CD4-positive, alpha-beta T cell treated with Interleukin-21 for 1 hour (primary cell): Measurements from ENCODE around the gene DROSHA.
"Not testable (repeated sequence)": the region's sequence is repeated elsewhere in the genome, so short reads cannot be mapped to it uniquely, and the experiment has no call there.

ENCODE experiments used
- DNase-seq: peaks from one replicate; pipeline ENCODE4 v3.0.0-alpha.2; 2020

DROSHA gene

DNA sequence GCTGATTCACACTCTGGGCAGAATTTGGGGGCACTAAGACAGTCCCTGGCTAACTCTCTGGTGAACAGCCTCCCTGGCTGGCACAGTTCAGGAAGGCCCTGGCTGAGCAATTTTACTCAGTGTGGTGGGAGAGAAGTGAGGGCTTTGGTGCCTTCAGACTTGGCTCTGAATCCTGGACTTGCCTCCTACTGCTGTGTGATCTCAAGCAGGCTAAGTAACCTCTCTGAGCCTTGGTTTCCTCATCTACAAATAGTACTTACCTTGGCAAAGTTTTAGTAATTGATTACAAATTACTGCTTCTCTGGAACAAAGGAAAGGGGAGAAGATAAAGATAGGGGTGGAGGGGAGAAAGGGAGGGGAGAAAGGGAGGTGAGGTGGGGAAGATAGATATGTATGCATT lies 153.8 kb downstream of the DROSHA start:
- DNase-seq = no peak

DNA sequence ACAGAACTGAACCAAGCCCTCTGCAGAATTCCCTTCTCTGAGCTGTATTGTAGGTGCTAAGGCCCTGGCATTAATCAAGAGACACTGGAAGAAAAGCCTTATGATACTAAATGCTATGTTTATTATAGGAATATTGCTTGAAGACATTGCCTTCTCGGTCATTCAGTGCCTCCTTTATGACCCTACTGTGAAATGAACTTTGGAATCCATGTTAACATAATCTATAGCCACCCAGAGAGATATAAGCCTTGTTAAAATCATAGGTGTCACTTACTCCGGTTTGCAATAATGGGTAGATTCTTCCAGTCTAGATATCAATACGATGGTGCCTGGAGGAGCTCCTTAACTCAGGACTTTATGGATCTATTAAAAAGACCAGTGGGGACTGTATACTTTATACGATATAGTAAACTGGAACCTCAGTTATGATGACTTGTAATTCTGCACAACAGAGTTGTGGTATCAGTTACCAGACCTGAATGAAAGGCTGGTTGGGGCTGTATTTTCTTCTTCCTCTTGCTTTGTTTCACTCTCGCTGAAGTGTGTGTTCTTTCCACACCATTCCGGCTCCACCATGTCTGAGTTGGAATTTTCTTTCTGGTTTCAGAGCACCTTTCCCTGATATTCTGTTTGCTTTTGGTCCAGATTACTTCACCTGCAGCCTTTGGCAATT lies 154.5 kb downstream of the DROSHA start:
- DNase-seq = no peak

DNA sequence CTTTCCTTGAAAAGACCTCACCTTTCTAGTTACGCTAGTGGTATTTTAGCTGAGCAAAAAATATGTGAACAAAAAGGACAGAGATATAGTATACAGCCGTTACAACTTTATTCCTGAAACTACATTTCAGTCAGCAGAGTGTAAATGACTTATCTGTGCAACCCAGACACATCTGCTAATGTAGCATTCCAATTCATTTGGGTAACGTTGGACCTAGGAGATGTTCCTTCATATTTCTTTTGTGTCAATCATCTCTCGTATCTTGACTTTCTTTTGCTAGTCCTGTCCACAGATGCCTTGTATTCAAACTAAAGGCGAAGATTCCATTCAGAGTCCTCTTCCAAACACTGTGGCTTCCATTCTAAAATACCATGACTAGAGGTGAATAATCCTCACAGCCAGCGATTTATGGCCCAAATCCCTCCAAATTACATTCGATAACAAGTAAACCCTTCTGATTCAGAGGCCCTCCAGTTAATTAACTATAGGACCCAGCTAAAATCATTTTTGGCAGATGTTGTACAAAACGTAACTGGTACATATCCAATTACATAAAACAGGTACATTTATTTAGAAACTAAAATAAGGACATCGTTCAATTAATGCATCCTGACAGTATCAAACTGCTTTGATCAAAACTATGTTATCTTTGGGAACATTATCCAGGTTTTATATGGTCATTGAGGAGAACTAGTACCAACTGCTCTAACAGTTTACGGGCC lies 155.7 kb downstream of the DROSHA start:
- DNase-seq = no peak

DNA sequence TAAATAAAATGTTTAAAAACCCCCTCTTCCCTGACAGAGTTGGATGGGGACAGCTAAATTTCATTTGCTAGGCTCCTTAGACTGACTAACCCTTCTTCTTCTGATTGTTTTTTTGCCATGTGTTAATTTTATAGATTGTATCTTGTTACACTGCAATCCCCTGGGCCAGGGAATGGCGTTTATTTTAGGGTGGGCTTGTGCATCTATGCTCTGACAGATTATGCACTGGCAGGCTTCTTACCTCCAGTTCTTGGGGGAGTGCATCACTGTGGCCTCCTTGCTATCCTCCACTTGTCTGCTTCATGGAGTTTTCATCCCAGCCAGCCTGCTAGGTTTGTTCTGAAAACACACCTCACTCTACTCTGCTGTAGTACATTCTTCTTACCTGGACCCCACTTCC lies 159.8 kb downstream of the DROSHA start:
- DNase-seq = no peak

DNA sequence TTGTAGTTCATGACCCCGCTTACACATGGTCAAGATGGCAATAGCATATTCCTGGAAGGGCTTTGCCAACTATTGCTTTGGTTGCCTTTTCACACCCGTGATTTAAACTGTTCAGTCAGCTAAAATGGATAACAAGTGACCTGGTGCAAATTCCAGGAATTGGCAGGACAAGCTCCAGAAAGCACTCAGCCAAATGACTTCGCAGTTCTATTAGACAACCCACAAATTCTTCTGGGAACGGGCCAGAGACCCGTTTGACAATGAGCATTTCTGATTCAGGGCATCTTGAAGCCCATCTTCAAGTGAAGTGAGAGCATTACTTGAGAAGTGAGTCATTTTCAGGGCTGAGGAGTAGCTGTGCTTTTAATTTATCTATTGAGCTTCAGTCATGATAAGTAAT lies 165.0 kb downstream of the DROSHA start:
- DNase-seq = no peak

DNA sequence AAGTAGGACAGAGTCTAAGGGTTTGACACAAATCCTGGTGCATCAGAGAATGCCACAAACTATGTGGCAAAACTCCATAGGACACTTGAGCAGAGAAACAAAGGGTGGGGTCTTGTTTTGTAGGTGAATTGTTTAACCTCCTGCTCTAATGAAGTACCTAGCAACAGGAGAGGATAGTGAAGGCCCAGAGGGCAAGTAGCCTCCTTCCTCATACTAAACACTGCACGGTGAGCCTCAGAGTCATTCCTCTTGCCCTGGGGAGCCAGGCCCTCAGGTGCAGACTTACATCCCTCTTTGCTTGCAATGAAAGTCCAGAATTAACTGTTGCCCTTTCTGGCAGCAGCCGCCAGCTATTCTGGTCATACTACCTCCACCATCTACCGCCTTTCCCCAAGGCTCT lies 166.1 kb downstream of the DROSHA start:
- no peak for DNase-seq

DNA sequence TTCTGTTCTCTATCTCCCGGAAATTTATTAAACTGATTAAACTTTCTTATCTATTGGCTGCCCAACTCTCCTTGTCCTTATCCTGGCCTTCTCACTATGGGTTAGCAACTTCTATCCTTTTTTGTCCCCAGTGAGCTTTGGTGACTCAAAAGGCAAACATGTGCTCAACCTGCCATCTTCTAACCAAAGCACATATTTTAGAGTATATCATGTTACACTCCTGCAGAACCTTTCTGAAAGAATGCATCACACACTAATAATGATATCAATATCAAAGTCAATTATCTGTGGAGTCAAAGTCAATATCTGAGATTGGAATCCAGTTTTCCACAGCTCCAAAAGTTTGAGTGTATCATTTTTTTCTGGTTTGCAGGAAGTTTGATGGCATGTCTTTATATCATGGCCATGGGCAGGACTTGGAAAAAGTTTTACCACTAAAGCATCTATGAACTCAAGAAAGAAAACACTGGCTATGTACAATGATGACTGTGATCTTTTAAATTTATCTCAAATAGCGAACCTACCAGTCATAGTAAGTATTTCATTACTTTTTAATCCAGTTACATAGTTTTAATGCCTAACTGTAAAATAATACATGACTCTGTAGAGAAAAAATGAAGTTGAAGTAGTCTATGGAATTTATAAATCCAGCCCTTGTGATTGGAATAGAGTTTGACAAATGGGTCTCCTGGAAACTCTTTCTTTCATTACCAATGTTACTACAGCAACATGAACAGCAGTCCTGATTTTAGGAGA lies 166.8 kb downstream of the DROSHA start:
- DNase-seq = no peak

DNA sequence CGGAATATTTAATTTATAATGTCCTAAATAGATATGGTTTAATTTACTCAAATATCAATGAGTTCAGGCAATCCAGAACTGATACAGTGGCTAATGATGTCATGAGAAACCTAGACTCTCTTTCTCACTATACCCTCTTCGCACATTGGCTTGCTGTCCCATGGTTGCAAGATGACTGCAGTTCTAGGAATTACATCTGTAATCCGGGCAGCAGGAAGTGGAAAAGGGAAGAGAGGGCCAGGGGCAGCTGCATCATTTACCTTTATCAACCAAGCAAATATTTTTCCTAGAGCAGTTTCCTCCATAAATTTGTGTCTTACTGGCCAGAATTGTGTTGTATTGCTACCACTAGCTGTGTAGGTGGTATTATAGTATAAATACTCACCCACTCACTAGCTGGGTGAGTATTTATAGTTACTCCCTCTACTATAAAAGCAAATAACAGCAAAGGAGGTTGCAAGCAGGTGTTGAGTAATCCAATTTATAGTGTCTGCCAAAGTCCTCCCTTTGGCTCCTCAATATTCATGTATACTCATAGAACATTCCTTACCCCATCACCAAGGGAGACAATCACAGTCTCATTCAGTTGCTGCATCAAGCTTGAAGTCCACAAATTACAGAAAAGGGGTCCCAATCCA lies 168.8 kb downstream of the DROSHA start:
- DNase-seq = no peak

DNA sequence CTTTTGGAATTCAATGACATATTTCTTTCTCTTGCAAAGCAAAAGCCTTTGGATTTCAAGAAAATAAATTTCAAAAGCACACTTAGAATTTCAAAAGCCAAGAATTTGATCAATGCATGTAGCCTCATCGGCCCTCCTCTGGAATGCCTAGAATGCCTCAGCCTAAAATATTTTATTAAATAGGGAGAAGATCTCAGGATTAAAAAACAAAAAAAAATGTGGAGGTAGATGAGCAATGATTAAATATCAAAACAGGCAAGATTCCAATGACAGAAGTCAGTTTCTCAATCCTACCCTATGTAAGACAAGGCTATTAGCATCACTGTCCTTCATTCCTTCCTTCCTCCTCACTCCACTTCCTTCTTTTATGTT lies 169.4 kb downstream of the DROSHA start:
- DNase-seq = no peak

DNA sequence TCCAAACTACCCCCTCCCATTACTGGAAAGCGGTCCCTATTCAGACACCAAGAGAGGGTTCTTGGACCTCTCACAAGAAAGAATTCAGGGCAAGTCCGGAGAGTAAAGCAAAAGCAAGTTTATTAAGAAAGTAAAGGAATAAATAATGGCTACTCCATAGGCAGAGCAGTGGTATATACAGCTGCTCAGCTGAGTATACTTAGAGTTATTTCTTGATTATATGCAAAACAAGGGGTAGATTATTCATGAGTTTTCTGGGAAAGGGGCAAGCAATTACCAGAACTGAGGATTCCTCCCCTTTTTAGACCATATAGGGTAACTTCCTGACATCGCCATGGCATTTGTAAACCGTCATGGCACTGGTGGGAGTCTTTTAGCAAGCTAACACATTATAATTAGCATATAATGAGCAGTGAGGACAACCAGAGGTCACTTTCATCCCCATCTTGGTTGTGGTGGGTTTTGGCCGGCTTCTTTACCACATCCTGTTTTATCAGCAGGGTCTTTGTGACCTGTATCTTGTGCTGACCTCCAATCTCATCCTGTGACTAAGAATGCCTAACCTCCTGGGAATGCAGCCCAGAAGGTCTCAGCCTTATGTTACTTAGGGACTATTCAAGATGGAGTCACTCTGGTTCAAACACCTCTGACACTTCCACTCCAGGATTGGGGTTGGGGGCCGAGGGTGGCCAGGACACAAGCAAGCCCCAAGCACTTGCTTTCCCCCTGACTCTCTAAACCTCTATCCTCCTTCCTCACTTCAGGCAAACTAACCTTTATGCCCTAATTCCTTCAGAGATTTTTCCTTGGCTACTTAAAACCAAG lies 170.0 kb downstream of the DROSHA start:
- not testable (repeated sequence) for DNase-seq

DNA sequence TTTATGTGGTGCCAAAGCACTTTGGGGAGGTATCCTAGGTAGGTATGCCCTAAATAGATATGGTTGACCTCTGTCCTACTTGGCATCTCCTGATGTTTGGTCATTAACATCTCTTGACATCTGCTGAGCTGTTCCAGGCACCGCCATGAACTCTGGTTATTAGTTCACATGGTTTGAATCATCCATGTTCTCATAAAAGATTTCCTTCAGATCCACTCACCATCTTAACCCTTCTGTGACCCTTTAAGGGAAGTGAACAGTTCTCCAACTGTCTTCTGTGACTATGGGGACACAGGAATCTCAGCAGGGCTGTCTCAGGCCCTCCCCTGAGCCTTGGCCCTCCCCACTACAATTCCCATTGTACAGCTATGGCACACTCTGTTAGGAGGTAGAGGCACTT lies 170.7 kb downstream of the DROSHA start:
- DNase-seq = no peak

DNA sequence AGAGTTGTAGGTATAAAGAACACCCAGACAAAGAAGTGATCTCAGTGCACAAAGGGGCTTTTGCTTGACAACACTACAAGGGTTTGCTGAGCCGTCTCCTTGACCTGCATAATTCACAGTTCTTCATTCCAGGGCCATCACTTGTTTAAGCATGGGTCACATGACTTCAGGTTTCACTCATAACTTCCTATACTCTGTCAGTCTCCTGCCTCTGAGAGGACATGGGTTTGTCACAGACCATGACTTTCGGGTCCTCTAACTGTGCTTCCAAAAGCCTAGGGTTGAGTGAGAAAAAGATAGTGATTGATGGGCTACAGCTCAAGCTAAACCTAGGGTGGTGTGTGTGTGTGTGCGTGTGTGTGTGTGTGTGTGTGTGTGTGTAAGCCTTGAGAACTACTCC lies 172.1 kb downstream of the DROSHA start:
- DNase-seq = no peak

DNA sequence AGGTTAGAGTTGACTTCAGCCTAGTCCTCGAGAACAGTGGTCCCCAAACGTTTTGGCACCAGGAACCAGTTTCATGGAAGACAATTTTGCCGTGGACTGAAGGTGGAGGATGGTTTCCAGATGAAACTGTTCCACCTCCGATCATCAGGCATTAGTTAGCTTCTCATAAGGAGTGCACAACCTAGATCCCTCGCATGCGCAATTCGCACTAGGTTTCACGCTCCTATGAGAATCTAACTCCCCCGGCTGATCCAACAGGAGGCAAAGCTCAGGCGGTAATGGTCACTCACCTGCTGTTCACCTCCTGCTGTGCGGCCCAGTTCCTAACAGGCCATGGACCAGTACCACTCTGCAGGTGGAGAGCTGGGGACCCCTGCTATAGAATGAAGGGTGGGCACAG lies 174.9 kb downstream of the DROSHA start:
- no peak for DNase-seq

DNA sequence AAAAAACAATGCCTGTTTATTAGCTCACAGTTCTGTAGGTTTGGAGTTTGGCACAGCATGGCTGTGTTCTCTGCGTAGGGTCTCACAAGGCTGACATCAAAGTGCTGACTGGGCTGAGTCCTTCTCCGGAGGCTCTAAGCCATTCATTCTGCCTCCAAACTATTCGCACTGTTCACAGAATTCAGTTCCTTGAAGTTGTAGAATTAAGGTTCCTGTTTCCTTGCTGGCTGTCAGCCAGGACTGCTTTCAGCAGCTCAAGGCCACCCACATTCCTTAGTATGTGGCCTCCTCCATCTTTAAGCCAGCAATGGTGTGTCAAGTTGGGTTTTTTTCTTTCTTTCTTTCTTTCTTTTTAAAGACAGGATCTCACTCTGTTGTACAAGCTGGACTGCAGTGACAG lies 176.6 kb downstream of the DROSHA start:
- DNase-seq = no peak
